Measurements from ENCODE around the gene ENPP7.
"Not testable (repeated sequence)": the region's sequence is repeated elsewhere in the genome, so short reads cannot be mapped to it uniquely, and the experiment has no call there.

Gene ENPP7

DNA sequence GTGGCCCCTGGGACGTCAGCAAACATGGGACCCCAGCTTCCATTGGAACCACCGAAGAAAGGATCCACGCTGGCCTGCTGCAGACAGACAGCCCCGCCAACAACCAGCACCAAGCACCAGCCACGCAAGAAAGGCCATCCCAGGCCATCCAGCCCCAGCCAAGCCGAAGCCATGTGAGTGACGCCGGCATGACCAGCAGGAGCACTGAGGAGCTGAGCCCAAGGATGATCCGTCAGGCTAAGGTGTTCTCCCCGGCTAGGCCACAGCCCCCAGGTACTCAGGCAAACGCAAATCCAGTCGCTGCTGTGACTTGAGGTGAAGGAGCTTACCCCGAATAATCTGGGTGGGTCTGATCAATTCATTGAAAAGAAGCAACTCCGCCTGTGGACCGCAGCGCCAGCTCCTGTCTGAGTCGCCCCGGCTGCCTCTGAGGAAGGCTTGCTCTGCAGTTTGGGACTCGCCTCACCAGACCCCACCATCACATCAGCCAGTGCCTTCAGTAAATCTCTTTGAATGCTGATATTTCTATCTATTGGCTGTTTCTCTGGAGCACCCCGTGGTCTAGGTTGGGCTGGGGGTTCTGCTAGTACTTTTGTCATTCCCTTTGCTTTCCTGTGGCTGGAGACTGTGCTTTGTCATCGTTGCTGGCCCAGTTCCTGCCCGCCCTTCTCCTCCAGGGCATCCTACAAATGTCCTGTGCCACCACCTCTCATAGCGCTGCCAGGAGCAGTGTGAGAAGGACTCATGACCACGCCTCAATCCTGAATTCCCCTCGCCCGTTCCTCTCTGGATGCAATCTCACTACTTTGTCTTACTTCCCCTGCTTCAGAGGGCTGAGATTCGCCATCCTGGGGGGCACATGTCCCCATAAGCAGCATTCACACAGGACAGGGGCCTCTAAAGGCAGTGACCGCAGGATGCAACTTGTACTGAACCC lies 39.1 kb downstream of the ENPP7 start:
- TF ChIP-seq CTCF (IDR thresholded peaks at IDR 0.05; ENCODE audit: low read depth, low read length): no peak
- peak; percentile 60 for DNase-seq
- Histone ChIP-seq H3K27ac (no peak overlapping the region), H3K27me3 (ENCODE audit: insufficient read depth, low read depth, severe bottlenecking) (no peaks in the 10 kb centered on the region), H3K9me3 (ENCODE audit: severe bottlenecking) (peaks cover 8% of the 10 kb centered on the region), H3K36me3 (no peaks in the 10 kb centered on the region), H3K4me3 (ENCODE audit: low read depth, low read length) (no peak overlapping the region)

GRCh38 chr17:79771276-79771675 lies 40.5 kb downstream of the ENPP7 start:
- H3K27me3 ChIP-seq (ENCODE audit: insufficient read depth, low read depth, severe bottlenecking): no peaks in the 10 kb centered on the region
- no peaks in the 10 kb centered on the region for H3K36me3 ChIP-seq
- DNase-seq: no peak
- peaks cover 8% of the 10 kb centered on the region for H3K9me3 ChIP-seq (ENCODE audit: severe bottlenecking)
- no peak for TF ChIP-seq CTCF (IDR thresholded peaks at IDR 0.05; ENCODE audit: low read depth, low read length)
- no peak overlapping the region for H3K4me3 ChIP-seq (ENCODE audit: low read depth, low read length)
- H3K27ac ChIP-seq: no peak overlapping the region

DNA sequence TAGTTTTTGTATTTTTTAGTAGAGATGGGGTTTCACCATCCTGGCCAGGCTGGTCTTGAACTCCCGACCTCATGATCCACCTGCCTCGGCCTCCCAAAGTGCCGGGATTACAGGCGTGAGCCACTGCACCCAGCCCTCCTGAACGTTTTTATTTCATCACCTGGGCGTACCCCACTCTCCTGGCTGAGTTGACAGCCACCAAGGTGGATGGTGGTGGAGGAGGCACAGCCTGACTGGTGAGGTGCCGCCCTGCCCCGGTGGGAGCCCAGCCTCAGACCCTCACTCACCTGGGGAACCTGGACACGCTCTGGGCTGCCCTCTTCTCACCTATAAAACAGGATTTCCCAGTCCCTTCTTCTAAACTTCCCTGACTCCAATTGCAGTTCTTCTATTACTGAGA lies 42.0 kb downstream of the ENPP7 start:
- H3K4me3 ChIP-seq (ENCODE audit: low read depth, low read length); H3K9me3 ChIP-seq (ENCODE audit: severe bottlenecking); H3K27me3 ChIP-seq (ENCODE audit: insufficient read depth, low read depth, severe bottlenecking); H3K36me3 ChIP-seq; H3K27ac ChIP-seq; DNase-seq: not testable (repeated sequence)

DNA sequence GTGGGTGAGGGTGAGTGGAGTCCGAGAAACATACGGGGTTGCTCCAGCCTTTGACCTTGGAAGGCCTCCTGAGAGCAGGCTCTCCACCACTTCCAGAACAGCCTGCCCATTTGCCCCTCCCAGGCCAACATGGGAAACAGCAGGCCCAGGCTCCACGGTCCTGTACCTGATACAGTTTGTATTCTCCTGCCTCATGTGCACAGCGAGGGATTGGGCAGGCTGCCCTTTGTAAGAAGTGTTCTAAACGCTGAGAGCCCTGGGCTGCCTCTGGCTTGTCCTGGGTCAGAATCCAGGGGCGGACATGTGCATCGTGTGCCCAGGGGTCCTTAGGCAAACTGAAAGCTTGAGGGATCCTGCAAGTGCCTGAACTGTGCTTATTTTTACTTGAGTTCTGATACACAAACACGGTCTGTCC lies 43.8 kb downstream of the ENPP7 start:
- H3K4me3 ChIP-seq (ENCODE audit: low read depth, low read length): no peak overlapping the region
- DNase-seq: peak; percentile 53
- H3K36me3 ChIP-seq: peaks cover 9% of the 10 kb centered on the region
- H3K27me3 ChIP-seq (ENCODE audit: insufficient read depth, low read depth, severe bottlenecking): no peaks in the 10 kb centered on the region
- TF ChIP-seq CTCF (IDR thresholded peaks at IDR 0.05; ENCODE audit: low read depth, low read length): no peak
- no peak overlapping the region for H3K27ac ChIP-seq
- H3K9me3 ChIP-seq (ENCODE audit: severe bottlenecking): no peaks in the 10 kb centered on the region

GRCh38 chr17:79775632-79776031 lies 44.9 kb downstream of the ENPP7 start:
- 0 out of 2 replicates have a peak, but pooled peaks have one; percentile 11 for TF ChIP-seq CTCF (IDR thresholded peaks at IDR 0.05; ENCODE audit: low read depth, low read length)
- Histone ChIP-seq H3K36me3 (peaks cover 20% of the 10 kb centered on the region), H3K4me3 (ENCODE audit: low read depth, low read length) (no peak overlapping the region), H3K27me3 (ENCODE audit: insufficient read depth, low read depth, severe bottlenecking) (no peaks in the 10 kb centered on the region), H3K27ac (no peak overlapping the region), H3K9me3 (ENCODE audit: severe bottlenecking) (no peaks in the 10 kb centered on the region)
- peak; percentile 46 for DNase-seq

- Histone ChIP-seq H3K36me3 (peaks cover 29% of the 10 kb centered on the region), H3K27me3 (ENCODE audit: insufficient read depth, low read depth, severe bottlenecking) (no peaks in the 10 kb centered on the region), H3K27ac (peak overlapping the region; percentile 95), H3K9me3 (ENCODE audit: severe bottlenecking) (no peaks in the 10 kb centered on the region), H3K4me3 (ENCODE audit: low read depth, low read length) (peak overlapping the region; percentile 60)
- TF ChIP-seq CTCF (IDR thresholded peaks at IDR 0.05; ENCODE audit: low read depth, low read length): no peak
- no peak for DNase-seq
Observed at GRCh38 chr17:79776376-79777119, 45.8 kb downstream of the ENPP7 start.

Data from WERI-Rb-1 (cell line).